NCI-H128 (cell line): ENCODE data around the gene PDE8A.
"Not testable (repeated sequence)": the region's sequence is repeated elsewhere in the genome, so short reads cannot be mapped to it uniquely, and the experiment has no call there.

Source experiments
- DNase-seq: peaks from one replicate; lab custom pipeline; 2025; ENCODE audit not compliant: unreplicated experiment; lab: John Stamatoyannopoulos, UW

PDE8A gene

GRCh38 chr15:84988909-84989644 lies 7.4 kb downstream of the PDE8A start:
- no peak for DNase-seq

GRCh38 chr15:84990507-84990906 lies 8.9 kb downstream of the PDE8A start:
- no peak for DNase-seq

- DNase-seq: no peak
Observed at GRCh38 chr15:84991014-84991712, 9.5 kb downstream of the PDE8A start.

- no peak for DNase-seq
Observed at GRCh38 chr15:84992157-84992944, 10.7 kb downstream of the PDE8A start.

- DNase-seq: no peak
Observed at GRCh38 chr15:84996055-84996454, 14.4 kb downstream of the PDE8A start.

- not testable (repeated sequence) for DNase-seq
Observed at GRCh38 chr15:84996714-84997113, 15.1 kb downstream of the PDE8A start.

GRCh38 chr15:84997214-84997613 lies 15.6 kb downstream of the PDE8A start:
- DNase-seq: not testable (repeated sequence)

GRCh38 chr15:85000189-85000864 lies 18.7 kb downstream of the PDE8A start:
- no peak for DNase-seq

- DNase-seq: no peak
Observed at GRCh38 chr15:85000937-85001336, 19.3 kb downstream of the PDE8A start.

- DNase-seq: no peak
Observed at GRCh38 chr15:85002517-85002916, 20.9 kb downstream of the PDE8A start.

- no peak for DNase-seq
Observed at GRCh38 chr15:85003593-85004312, 22.1 kb downstream of the PDE8A start.

GRCh38 chr15:85004550-85004949 lies 22.9 kb downstream of the PDE8A start:
- DNase-seq: no peak

- no peak for DNase-seq
Observed at GRCh38 chr15:85005319-85005718, 23.7 kb downstream of the PDE8A start.

- DNase-seq: no peak
Observed at GRCh38 chr15:85005746-85006145, 24.1 kb downstream of the PDE8A start.

- no peak for DNase-seq
Observed at GRCh38 chr15:85006201-85006600, 24.5 kb downstream of the PDE8A start.

- DNase-seq: no peak
Observed at GRCh38 chr15:85006655-85007054, 25.0 kb downstream of the PDE8A start.

GRCh38 chr15:85007137-85007536 lies 25.5 kb downstream of the PDE8A start:
- DNase-seq: no peak

- DNase-seq: no peak
Observed at GRCh38 chr15:85007741-85008397, 26.2 kb downstream of the PDE8A start.

GRCh38 chr15:85008474-85009260 lies 27.0 kb downstream of the PDE8A start:
- no peak for DNase-seq
